HL-60/S4 (cell line): Measurements from ENCODE around the gene RBM15.

Experiments
- in situ Hi-C: fragments of 300-500 bp; cut with MboI; formaldehyde crosslinking; loops from 2 replicates; pipeline ENCODE4 v1.14.3; 2022; ENCODE audit warnings: low sequenced_read_pairs

RBM15 gene

DNA sequence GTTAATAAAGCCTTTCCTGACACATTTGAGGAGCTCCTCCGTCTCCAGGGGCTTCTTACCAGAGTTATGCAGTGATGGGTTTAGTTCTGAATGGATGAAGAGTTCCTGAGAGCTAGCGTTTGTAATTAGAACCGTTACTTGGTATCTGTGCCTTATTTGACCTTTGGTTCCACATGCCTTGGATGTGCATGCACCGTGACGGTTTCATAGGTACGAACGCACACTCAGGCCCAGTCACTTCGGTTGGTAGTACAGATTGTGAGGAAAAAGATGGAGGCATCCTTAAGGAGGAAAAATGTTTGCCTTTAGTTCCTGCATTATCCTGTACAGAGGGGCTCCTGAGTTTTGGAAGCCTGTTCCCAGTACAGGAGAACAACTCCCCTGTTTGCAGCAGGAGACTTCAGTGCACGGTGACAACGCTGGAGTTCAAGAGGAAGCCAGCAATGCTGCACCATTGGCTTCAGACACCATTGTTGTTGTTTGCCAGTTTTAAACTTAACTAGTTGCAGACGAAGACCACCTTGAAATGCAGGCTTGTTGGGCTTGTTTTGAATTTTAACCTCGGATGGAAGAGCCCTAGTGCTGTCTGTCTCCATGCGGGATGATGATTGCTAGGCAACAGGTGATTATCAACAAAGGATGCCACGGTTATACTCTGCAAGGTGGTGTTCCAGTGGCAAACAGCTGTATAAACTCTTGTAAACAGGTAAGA lies 8.2 kb downstream of the RBM15 start:
- in situ Hi-C loops, result no loop called here

DNA sequence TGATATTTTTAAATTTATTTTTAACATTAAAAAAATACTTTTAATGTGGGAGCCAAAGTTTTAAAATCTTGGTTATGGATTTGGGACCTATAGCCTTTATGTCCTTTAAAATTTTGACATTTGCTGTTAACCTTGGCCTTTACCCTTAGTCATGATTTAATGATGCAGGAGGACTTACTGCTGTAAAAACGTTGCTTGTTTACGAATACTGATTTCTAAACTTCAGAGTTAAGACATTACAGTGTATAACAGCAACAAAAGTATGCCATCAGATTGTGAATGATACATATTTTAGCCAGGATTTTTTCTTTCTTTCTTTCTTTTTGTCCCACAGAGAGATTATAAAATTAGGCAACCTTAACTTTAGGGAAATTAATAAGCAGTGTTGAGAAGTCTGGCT lies 8.9 kb downstream of the RBM15 start:
- in situ Hi-C loops, result no loop called here

DNA sequence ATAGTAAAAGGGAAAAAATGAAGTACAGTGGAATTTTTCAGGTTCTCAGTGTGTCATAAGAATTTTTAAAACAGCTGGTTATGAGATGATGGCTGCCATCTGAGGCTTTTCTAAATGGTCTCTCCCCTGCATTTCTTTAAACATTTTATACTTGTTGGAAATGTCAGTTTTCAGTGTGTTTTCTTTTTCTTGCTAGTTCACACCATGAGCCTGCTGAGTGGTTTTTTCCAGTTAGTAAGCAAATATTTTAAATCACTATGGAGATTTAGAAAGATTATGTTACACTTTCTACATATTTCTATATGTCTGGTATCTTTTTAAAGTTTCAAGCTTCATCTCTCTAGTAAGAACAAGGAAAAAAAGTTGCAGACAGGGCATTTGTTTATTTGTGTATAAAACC lies 9.6 kb downstream of the RBM15 start:
- in situ Hi-C loops, result no loop called here

DNA sequence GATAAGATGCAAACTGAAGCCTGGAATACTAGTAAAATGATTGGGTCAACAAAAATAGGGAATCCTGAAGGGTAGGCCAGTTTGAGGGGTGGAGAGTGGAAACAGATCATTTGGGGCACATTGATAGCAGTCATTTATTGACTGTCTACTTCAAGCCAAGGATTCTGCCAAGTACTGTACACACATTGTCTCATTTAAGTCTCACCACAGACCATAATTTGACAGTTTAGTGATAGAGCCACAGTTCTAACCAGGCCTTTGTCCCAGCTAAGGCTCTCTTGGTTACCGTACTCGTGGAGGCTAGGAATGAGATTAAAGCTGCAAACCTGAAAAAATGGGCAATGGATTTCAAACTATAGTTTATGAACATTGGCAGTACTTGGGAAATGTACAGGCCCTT lies 11.2 kb downstream of the RBM15 start:
- in situ Hi-C loops, result no loop called here

DNA sequence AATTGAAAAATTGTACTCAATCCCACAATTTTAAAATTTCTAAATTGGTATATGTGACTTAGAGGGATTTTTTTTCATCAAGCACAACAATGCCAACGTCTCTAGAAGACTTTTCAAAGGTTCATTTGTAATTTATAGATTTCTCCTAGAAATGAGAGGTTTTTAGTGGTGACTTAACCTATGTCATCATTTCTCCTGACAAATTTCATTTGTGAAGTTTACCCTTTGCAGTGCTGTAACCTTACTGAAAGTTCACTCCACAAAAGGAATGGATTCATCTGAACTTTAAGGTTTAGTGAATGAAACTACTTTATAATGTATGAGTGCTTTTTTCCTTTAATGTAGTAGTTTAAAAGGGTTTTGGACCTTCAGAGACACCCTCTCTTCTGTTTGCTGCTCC lies 16.1 kb downstream of the RBM15 start:
- in situ Hi-C loops, result no loop called here

DNA sequence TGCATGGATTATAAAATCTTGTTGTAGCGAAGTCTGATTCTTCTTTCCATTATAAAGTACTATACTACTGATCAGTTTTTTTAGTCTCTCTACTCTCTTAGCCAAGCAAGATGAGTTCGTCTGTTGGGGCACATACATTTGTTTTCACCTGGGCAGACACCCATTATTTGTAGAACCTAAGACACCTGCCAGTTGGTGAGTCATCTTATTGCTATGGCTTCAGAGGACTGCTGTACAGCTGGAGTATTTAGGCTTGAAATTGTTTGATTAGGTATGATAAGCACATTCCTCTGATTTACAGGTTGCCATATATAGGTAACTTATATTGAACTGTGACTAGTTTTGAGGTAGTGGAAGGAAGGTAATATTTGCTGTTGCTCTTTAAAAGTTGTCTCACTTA lies 17.2 kb downstream of the RBM15 start:
- in situ Hi-C loops, result no loop called here

GRCh38 chr1:110360431-110360830 lies 21.3 kb downstream of the RBM15 start:
- in situ Hi-C loops, result no loop called here

DNA sequence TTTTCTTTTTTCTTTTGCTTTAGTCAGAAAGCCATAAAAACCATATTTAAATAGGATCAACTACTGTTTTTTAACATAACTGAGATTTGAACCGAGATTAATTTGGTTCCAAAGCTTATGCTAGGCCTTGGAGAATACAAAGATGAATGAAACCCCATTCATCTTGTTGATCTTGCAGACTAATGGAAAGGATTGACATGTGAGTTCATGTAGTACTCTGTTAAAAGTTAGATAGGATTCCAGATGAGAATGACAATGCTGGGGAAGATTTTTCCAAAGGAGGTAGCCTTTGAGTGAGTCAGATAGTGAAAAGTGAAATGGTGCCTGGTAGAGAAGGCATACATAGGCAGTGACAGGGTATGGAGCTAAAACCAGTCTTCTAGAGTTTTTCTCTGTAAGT lies 22.7 kb downstream of the RBM15 start:
- in situ Hi-C loops, result no loop called here

GRCh38 chr1:110364221-110364620 lies 25.0 kb downstream of the RBM15 start:
- in situ Hi-C loops, result no loop called here

DNA sequence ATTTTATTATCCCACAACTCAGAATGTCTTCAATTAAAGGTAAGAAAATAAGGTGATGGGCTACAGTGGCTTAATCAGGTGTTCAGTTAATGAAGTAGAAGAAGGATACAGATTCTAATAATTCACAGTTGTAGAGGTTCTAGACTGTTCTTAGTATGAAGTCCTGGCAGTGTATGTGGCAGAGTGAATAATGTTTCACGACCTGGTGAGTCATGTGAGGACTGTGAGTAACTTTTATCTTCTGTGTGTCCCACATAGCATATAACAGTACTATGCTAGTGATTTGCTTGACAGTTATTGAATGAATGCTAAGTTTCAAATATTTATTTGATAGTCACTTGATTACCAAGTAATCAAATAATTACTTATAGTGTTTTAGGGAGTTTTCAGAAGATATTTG lies 31.6 kb downstream of the RBM15 start:
- in situ Hi-C loops, result no loop called here

DNA sequence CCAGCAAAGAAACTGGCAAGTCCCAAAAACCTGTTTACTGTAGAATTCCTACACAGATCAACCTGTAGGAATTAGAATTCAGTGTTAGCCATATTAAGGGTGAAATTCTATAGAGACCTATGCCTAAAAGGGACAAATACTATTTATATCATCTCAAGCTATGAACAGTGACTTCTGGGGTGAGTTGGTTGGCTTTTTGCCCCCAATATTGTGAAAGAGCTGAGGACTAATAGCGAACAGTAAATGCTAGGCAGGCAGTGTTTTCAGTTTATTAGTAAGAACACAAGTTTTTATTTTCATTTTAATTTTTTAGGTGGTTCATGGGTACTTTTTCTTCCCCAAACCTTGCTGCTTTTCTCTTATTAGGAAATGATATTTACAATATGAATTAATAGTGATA lies 36.3 kb downstream of the RBM15 start:
- in situ Hi-C loops, result no loop called here

DNA sequence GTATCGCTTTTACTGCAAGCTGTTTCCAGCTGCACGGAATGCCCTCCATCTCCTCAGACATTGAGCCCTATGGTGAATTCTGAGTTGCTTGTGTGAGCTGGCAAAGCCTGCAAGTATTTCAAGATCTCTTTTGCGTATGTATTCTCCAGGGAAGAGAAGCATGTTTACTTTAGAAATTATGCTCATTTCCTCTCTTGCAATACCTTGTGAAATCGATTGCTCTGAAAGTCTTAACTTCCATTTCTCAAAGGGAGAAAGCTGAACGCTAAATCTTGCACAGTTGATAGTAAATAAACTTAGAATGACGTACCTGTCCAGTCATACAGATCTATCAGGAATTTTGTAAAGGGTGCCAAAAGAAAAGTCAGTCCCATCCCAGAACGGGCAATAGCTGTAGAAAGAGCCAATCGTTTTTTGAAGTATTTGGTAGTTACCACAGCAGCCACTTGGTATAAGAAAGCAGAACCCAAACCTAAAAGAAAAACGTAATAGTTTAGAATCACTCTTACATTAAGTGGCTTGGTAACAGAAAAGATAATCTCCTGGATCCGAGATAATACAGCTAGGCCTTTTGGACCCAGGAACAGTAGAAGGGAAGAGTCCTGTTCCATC lies 41.6 kb downstream of the RBM15 start:
- in situ Hi-C loops, result no loop called here

GRCh38 chr1:110383251-110383990 lies 44.2 kb downstream of the RBM15 start:
- in situ Hi-C loops, result no loop called here

GRCh38 chr1:110384581-110385321 lies 45.6 kb downstream of the RBM15 start:
- in situ Hi-C loops, result no loop called here

DNA sequence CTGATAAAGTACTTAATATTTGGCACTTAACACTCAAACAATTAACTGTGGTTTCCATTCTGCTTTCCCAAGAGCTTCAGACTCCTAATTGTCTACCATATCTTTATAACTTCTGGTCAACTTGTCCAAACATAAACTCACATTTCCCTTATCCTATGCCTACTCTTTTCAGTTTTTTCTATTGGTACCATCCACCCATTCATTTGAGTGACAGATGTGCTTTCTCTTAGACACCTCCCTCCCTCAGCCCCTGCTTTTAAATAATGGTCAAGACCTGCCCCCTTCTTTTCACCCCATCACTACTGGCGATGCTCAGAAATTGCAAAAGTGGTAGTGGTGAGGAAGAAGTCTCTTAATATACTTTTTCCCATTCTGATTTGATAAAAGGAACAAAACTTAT lies 46.2 kb downstream of the RBM15 start:
- in situ Hi-C loops, result no loop called here

DNA sequence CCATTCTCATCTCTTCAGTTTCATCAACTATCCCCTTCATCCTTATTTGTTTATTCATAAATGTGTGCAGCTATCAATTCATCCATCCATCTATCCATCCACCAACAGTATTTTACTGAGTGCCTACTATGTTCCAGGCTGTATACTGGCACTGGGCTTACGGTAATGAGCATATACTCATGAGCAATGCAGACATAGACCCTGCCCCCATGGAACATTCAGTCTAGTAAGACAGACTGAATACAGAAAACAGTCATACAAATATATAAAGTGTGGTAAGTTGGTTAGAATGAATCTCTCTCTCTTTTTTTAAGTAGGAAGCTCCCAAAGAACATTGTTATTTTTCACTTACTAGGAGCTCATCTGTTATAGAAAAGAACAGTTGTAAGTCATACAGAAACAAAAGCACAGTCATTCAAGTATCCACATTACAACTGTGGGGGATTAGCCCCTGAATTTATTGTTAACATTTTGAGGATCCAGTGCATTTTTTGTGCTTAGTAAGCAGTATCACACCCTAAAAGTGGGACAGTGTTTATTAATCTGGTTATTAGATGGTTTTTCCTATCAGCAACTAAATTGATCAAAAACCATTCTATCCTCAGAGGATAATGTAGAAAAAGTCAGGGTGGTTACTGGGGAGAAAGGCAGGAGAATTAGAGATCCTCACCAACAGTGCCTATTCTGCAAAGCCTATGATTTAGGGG lies 48.0 kb downstream of the RBM15 start:
- in situ Hi-C loops, result no loop called here

DNA sequence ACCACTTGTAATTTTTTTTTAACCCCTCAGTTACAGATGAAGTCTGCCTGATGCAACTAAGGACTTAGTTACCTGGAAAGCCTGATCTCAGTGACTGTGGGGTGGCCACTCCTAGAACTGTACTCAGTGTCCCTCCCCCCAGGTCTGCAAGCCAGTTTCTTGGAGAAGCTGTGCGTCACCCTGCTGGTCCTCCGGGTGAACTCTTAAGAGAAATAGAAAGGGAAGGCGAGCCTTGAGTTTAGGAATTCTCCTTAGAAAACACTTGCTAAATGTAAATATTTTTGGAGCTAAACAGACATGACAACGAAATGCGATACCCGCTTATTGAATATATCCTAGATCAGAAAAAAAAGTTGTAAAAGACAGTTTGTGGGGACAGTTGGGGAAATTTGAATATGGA lies 50.9 kb downstream of the RBM15 start:
- in situ Hi-C loops, result no loop called here

DNA sequence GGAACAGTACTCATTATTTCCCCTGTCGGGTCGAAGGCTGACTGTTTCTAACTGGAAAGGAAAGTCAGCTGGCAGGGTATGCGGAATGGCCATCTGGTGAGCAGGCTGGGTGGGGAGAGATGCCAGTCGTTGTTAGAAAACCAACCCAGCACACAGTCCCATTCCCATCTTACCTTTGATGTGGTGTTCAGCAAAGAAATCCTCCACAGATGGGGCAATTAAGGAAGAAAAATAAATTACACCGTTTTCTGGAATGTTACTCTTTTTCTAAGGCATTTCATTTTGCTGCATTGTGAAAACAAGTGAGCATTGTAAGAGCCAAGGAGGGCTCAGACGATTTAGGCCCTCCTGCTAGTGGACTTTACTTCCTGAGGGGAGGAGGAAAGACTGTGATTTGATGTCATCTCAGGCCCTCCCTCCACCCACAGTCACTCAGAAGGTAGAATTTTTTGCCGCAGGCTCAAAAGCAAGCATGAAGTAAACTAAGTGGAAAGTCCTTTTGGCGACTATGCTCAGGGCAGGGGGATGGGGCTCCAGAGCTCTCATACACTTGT lies 51.6 kb downstream of the RBM15 start, which contains the start of gene SLC16A4:
Gene SLC16A4, minus strand, starts transcription at position 335 of the 554 bp plus-strand sequence. CDS start 1,703 bp downstream, outside the sequence.
- in situ Hi-C loops, result no loop called here

DNA sequence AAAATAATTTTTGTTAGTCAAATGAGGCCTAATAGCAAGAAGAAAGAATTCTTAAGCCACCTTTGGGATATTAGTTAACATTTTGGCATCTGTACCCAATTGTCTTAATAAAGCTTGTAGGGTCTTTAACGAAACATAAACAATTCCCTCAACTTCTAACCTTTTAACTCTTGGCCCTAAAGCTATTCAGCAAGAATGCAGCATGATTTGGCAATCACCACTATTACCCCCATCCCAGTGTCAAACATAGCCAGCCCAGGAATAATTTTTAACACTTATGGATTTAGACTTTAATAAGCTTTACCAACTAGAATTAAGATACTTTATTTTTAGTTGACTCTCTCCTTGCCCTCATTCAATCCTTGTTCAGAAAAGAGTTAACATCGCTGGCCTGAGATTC lies 54.1 kb downstream of the RBM15 start:
- in situ Hi-C loops, result no loop called here

DNA sequence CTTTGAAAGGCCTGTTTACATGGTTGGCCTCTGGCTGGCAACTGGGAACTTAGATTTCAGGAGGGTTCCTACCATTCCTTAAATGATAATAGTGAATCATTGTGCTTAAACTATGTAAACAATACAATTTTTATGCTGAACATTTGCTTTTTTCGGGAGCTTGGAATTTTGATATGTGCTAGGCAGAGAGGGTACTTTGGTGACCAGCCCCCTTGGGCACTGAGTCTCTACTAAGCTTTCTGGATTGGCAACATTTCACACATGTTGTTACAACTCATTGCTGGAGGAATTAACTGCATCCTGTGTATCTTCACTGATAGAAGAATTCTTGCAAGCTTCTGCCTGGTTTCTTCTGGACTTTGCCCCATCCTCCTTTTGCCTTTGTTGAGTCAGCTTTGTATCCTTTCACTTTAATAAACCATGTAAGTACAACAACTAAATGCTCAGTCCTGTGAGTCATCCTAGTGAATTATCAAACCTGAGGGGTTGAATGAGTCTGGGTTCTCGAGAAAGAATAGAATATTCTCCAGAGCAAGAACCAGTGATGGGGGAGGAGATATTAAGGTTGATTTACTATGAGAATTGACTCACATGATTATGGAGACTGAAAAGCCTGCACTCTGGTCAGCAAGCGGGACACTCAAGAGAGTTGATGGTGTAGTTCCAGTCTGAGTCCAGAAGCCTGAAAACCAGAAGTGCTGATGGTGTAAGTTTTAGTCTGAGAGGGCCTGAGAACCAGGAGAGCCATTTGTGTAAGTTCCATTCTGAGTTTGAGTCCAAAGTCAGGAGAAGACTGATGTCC lies 54.7 kb downstream of the RBM15 start:
- in situ Hi-C loops, result no loop called here
